Activated CD8-positive, alpha-beta memory T cell treated with anti-CD3 and anti-CD28 coated beads for 36 hours (primary cell): ENCODE measurements around the gene PTPRN2. TPM values are rescaled to one million over a fixed set of nuclear protein-coding genes. Genes with fewer than 3 reads are reported as not detected.

Experiments used
- CTCF ChIA-PET: fragments of 350-600 bp; sonication (Branson Sonifier 250); formaldehyde crosslinking; loops from one replicate; lab custom pipeline; 2021; ENCODE audit warnings: antibody characterized with exemption; lab: Charles Lee
- POLR2A ChIA-PET: fragments of 350-600 bp; sonication (Branson Sonifier 250); formaldehyde crosslinking; loops from one replicate; lab custom pipeline; 2021; ENCODE audit warnings: antibody characterized with exemption; lab: Charles Lee
- total RNA-seq, 2 experiments: library from RNA; stranded (reverse); gene quantifications; one replicate each; pipeline ENCODE4 v1.2.3, GENCODE V29; 2021

Gene PTPRN2
- total RNA-seq, 2 experiments from 2014 or later, result 0.36 to 0.44 TPM

DNA sequence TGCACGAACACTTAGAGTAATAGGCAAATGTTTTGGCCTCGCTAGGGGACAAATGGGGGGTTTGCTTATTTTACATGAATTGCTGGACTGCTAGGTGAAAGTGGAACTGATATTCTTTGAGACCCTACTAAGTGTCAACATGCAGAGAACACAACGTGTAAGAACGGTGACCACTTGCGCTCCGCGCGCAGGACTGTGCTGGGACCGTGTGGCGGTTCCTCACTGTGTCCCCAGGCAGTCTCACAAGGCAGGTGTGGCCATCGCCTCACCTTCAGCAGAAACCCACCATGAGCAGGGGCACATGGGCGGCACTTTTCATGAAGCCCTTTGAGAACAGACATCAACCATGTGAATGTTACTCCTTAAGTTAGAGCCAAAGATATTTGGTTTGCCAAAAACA lies 27.2 kb downstream of the PTPRN2 start:
- ChIA-PET CTCF (no interaction called here), POLR2A (no interaction called here)

- ChIA-PET CTCF (no interaction called here), POLR2A (no interaction called here)
Measured at GRCh38 chr7:158559356-158559755, 28.3 kb downstream of the PTPRN2 start.

DNA sequence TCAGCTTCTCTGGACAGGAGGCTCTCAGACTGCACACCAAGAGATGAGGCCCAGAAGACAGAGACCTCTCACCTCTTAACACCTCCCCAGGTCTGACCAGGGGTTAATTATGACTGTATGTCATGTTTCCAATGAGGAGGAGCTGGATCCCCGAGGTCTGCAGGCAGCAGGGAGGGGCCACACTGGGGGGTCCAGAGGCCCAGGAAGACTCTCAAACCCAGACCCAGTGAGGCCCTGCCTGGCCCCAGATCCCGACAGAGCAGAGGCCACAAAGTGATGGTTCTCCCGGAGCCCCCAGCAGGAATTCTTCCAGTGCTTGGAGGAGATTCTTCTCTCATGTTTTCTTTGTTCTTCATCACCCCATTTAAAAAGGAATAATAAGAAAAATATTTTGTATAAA lies 28.8 kb downstream of the PTPRN2 start:
- POLR2A ChIA-PET, result no interaction called here
- CTCF ChIA-PET, result no interaction called here

DNA sequence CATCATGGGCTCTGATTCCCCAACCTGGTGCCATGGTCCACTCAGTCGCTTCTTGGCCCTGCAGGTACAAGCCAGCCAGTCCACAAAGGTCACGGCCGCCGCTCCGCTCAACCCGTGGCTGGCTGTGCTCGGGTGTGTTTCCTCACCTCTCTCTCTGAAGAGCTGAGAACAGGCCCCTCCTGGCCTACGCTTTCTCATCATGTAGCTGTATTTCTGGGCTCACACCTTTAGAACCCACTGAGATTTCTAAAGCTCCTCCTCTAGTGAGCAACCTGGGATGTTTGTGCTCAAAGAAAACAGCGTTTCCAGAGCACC lies 30.2 kb downstream of the PTPRN2 start:
- POLR2A ChIA-PET, result no interaction called here
- CTCF ChIA-PET, result no interaction called here

- CTCF ChIA-PET, result no interaction called here
- POLR2A ChIA-PET, result no interaction called here
Measured at GRCh38 chr7:158556721-158557440, 30.7 kb downstream of the PTPRN2 start.

- POLR2A ChIA-PET, result no interaction called here
- CTCF ChIA-PET, result no interaction called here
Measured at GRCh38 chr7:158555034-158555520, 32.5 kb downstream of the PTPRN2 start.

DNA sequence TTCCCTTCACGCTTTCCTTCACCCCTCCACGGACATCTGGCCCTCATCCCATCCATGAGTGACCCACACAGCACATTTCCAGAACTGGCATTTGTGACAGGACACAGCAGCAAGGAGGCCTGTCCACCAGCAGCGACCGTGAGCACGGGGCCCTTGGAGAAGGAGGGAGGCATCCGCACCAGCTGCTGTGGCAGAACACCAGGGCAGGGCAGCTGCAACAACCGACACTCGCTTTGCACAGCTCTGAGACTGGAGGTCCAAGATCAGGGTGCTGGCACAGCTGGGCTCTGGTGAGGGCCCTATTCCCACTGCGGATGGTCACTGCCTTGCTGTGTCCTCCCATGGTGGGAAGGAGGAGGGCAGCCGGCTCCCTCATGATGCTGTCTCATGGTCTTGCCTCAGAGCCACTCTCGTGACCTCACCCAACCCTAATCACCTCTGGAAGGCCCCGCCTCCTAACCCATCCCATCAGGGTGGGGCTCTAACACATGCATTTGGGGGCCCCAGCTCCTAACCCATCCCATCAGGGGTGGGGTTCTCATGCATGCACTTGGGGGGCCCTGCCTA lies 36.7 kb downstream of the PTPRN2 start:
- POLR2A ChIA-PET, result no interaction called here
- CTCF ChIA-PET, result no interaction called here

GRCh38 chr7:158550394-158550700 lies 37.3 kb downstream of the PTPRN2 start:
- ChIA-PET CTCF (no interaction called here), POLR2A (no interaction called here)

- CTCF ChIA-PET, result no interaction called here
- POLR2A ChIA-PET, result no interaction called here
Measured at GRCh38 chr7:158549616-158550393, 37.8 kb downstream of the PTPRN2 start.

- POLR2A ChIA-PET, result no interaction called here
- CTCF ChIA-PET, result no interaction called here
Measured at GRCh38 chr7:158549176-158549615, 38.4 kb downstream of the PTPRN2 start.

- CTCF ChIA-PET, result no interaction called here
- POLR2A ChIA-PET, result no interaction called here
Measured at GRCh38 chr7:158548726-158549125, 38.9 kb downstream of the PTPRN2 start.

DNA sequence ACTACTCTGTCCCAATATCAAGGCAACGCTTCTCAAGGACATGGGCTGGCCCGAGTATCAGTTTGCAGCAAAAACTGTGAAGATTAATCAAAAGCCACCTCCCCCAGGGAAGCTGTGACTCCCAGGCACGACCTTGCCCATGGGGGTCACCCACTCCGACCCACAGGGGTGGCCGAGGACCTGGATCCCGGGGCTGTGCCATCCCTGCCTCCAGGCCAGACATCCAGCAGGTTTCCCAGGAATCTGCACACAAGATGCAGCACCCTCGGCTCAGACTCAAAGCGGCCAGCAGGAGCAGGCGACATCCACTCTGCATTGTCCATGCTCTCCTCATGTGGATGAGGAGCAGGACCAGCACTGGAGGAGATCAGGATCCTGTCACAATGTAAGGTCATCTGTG lies 39.8 kb downstream of the PTPRN2 start:
- ChIA-PET POLR2A (no interaction called here), CTCF (no interaction called here)

DNA sequence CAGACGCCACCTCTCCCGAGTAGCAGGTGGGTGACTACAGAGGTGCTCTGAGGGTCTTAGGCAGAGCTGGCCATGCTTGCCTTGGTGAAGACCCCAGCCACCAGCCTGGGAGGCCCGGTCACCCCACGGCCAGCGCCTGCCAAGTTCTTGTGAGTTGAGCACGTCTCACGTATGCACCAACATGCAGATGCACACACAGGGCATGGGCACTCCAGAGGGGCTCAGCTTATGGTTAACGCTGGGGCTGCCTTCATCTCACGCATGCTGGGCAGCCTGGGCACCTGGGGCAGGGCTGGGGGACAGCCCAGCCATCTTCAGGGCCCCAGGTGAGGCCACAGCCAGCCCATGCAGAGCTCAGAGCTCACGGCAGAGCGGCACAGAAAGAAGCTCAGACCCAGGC lies 41.0 kb downstream of the PTPRN2 start:
- CTCF ChIA-PET, result no interaction called here

GRCh38 chr7:158546214-158546613 lies 41.4 kb downstream of the PTPRN2 start:
- CTCF ChIA-PET, result no interaction called here
- POLR2A ChIA-PET, result no interaction called here

More for the DNA sequence above, 41.0 kb downstream of the PTPRN2 start:
- POLR2A ChIA-PET, result no interaction called here

DNA sequence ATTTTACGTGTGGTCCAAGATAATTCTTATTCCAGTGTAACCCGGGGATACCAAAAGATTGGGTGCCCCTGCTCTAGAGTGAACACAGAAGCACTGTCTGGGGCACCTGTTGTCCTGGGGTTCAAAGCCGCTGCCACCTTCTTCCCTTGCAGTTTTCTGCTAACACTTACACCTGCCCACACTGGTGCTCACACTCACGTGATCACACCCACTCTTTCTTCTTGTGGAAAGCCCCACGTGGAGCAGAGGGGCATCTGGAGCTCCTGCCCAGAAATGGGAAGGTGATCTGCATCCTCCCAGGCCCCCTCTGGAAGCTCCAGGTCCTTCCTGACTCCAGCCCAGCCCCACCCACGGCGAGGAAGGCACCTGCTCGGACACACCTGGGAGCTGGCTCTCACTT lies 42.9 kb downstream of the PTPRN2 start:
- ChIA-PET POLR2A (no interaction called here), CTCF (no interaction called here)

GRCh38 chr7:158543840-158544239 lies 43.8 kb downstream of the PTPRN2 start:
- POLR2A ChIA-PET, result no interaction called here
- CTCF ChIA-PET, result no interaction called here

- ChIA-PET POLR2A (no interaction called here), CTCF (no interaction called here)
Measured at GRCh38 chr7:158542651-158543566, 44.7 kb downstream of the PTPRN2 start.

DNA sequence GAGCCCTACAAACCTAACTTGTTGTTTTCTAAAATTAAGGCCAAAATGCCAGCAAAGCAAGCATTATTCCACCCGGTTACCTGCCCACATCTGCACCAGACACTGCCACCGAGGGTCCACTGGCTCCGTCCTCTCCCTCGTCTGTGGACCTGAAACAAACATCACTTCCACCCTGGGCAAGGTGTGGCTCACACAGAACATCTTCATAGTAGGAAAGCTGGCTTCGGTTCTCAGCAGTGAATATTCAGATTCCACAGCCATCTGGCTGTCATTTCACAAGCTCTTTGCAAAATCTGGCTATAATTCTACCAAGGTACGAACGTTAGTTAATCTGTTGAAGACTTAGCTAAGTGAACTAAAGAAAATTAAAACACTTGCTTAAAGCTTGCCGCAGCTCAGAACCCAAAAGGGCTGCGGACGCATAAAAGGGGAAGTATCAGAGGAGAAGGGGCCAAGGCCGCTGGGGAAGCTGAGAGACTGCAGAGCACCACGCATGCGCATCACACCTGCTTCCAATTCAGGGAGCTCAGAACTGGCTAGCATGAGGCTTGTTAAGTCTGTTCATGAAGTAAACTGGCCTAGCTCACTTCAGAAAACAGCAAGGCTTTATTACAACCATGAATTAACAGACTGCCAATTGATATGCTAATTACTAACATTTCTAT lies 46.1 kb downstream of the PTPRN2 start:
- ChIA-PET CTCF (no interaction called here), POLR2A (no interaction called here)

- ChIA-PET CTCF (no interaction called here), POLR2A (no interaction called here)
Measured at GRCh38 chr7:158539711-158540146, 47.9 kb downstream of the PTPRN2 start.
